Natural killer cell treated with Interleukin-12 subunit alpha and Interleukin-12 subunit beta and Interleukin-15 and Interleukin-18, amount 100 ng/mL, for 72 hours (primary cell): Measurements from ENCODE around the gene PCDHB6. TPM values are rescaled to one million over a fixed set of nuclear protein-coding genes. Genes with fewer than 3 reads are reported as not detected.
"Not testable (repeated sequence)": the region's sequence is repeated elsewhere in the genome, so short reads cannot be mapped to it uniquely, and the experiment has no call there.

ENCODE experiments used
- ATAC-seq, 2 donors: fragments of 150-1000 bp; cut with Tn5 transposase in 1 of 2; sonication (Bioruptor Pico), chemical (Tn5 transposase) in 1 of 2; 2 replicates each; pipeline ENCODE4 v1.10.0; 2021
- DNase-seq: peaks from one replicate; pipeline ENCODE4 v3.0.0; 2022; ENCODE audit warnings: low spot score
- H3K27ac Mint-ChIP-seq, 2 donors: 1 replicate in 1 of 2; 2 replicates in 1 of 2; pipeline ENCODE4 v1.8.0; 2022; ENCODE audit warnings: mixed read lengths in 2 of 2, mild to moderate bottlenecking in 1 of 2, moderate library complexity in 1 of 2
- H3K27me3 Mint-ChIP-seq, 2 donors: 1 replicate in 1 of 2; 2 replicates in 1 of 2; pipeline ENCODE4 v1.8.0; 2022; ENCODE audit warnings: mixed read lengths in 2 of 2
- H3K36me3 Mint-ChIP-seq: one replicate; pipeline ENCODE4 v1.8.0; 2022; ENCODE audit warnings: mixed read lengths
- H3K4me1 Mint-ChIP-seq, 2 donors: 1 replicate in 1 of 2; 2 replicates in 1 of 2; pipeline ENCODE4 v1.8.0; 2022; ENCODE audit warnings: low read depth in 2 of 2, mixed read lengths in 2 of 2, mild to moderate bottlenecking in 1 of 2
- H3K4me3 Mint-ChIP-seq: one replicate; pipeline ENCODE4 v1.8.0; 2022; ENCODE audit warnings: mixed read lengths
- H3K9me3 Mint-ChIP-seq: 2 replicates; pipeline ENCODE4 v1.8.0; 2022; ENCODE audit warnings: mixed read lengths
- total RNA-seq, 2 donors: library from RNA; stranded (reverse); gene quantifications; one replicate each; pipeline ENCODE4 v1.2.3, GENCODE V29; 2022

PCDHB6 gene
- total RNA-seq, 2 donors from 2014 or later, result not detected

DNA sequence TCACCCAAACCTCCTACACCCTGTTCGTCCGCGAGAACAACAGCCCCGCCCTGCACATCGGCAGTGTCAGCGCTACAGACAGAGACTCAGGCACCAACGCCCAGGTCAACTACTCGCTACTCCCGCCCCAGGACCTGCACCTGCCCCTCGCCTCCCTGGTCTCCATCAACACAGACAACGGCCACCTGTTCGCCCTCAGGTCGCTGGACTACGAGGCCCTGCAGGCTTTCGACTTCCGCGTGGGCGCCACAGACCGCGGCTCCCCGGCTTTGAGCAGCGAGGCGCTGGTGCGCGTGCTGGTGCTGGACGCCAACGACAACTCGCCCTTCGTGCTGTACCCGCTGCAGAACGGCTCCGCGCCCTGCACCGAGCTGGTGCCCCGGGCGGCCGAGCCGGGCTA is 51.3 kb downstream of the PCDHB6 start:
- not testable (repeated sequence) for H3K4me3 Mint-ChIP-seq, H3K4me1 Mint-ChIP-seq, H3K27ac Mint-ChIP-seq, ATAC-seq, H3K9me3 Mint-ChIP-seq, DNase-seq
- Mint-ChIP-seq H3K27me3 (peaks cover 5 to 27% of the 10 kb centered on the region in 2 donors), H3K36me3 (peaks cover 22% of the 10 kb centered on the region)

DNA sequence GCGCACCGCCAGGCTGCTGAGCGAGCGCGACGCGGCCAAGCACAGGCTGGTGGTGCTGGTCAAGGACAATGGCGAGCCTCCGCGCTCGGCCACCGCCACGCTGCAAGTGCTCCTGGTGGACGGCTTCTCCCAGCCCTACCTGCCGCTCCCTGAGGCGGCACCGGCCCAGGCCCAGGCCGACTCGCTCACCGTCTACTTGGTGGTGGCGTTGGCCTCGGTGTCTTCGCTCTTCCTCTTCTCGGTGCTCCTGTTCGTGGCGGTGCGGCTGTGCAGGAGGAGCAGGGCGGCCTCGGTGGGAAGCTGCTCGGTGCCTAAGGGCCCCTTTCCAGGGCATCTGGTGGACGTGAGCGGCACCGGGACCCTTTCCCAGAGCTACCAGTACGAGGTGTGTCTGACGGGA is 51.8 kb downstream of the PCDHB6 start:
- H3K27ac Mint-ChIP-seq, DNase-seq: not testable (repeated sequence)
- peaks cover 5 to 24% of the 10 kb centered on the region in 2 donors for H3K27me3 Mint-ChIP-seq

More for the DNA sequence above, 51.8 kb downstream of the PCDHB6 start:
- H3K9me3 Mint-ChIP-seq, H3K4me3 Mint-ChIP-seq, H3K4me1 Mint-ChIP-seq, ATAC-seq: not testable (repeated sequence)
- H3K36me3 Mint-ChIP-seq, result peaks cover 16% of the 10 kb centered on the region

Other genes with a start within 250 kb of the PCDHB6 start
- gene PCDHAC1, start 223.8 kb upstream of the PCDHB6 start, total RNA-seq, result not detected
- not detected for gene PCDHAC2, start 183.6 kb upstream of the PCDHB6 start, total RNA-seq
- not detected for gene PCDHB1, start 98.7 kb upstream of the PCDHB6 start, total RNA-seq
- not detected for gene PCDHB2, start 55.4 kb upstream of the PCDHB6 start, total RNA-seq
- gene PCDHB3, start 49.6 kb upstream of the PCDHB6 start, total RNA-seq, result not detected
- gene PCDHB4, start 28.2 kb upstream of the PCDHB6 start, total RNA-seq, result not detected
- not detected for gene PCDHB5, start 14.9 kb upstream of the PCDHB6 start, total RNA-seq
- gene PCDHB7, start 22.6 kb downstream of the PCDHB6 start, total RNA-seq, result not detected
- gene PCDHB8, start 27.7 kb downstream of the PCDHB6 start, total RNA-seq, result not detected
- not detected for gene PCDHB16, start 32.3 kb downstream of the PCDHB6 start, total RNA-seq
- under 1 TPM in 1 of 2 donors, not detected in 1; 0.17 TPM for gene PCDHB9, start 37.1 kb downstream of the PCDHB6 start, total RNA-seq
- not detected for gene PCDHB10, start 42.3 kb downstream of the PCDHB6 start, total RNA-seq
- gene PCDHB11, start 49.6 kb downstream of the PCDHB6 start, total RNA-seq, result not detected
- not detected for gene PCDHB12, start 58.7 kb downstream of the PCDHB6 start, total RNA-seq
- gene PCDHB13, start 63.9 kb downstream of the PCDHB6 start, total RNA-seq, result under 1 TPM in 1 of 2 donors, not detected in 1; 0.10 TPM
- gene PCDHB14, start 73.3 kb downstream of the PCDHB6 start, total RNA-seq, result not detected
- not detected for gene PCDHB15, start 95.3 kb downstream of the PCDHB6 start, total RNA-seq
- gene SLC25A2, start 154.0 kb downstream of the PCDHB6 start, total RNA-seq, result 1 to 10 TPM in 1 of 2 donors, under 1 TPM in 1; 0.67 to 2.2 TPM
- 10 to 100 TPM; 52.5 to 63.5 TPM for gene TAF7, start 170.7 kb downstream of the PCDHB6 start, total RNA-seq
- under 1 TPM in 1 of 2 donors, not detected in 1; 0.07 TPM for gene PCDHGA1, start 180.5 kb downstream of the PCDHB6 start, total RNA-seq
- not detected for gene PCDHGA2, start 188.7 kb downstream of the PCDHB6 start, total RNA-seq
- gene PCDHGA3, start 193.8 kb downstream of the PCDHB6 start, total RNA-seq, result not detected
- under 1 TPM; 0.12 to 0.17 TPM for gene PCDHGB1, start 200.0 kb downstream of the PCDHB6 start, total RNA-seq
- under 1 TPM; 0.48 to 0.50 TPM for gene PCDHGA4, start 205.0 kb downstream of the PCDHB6 start, total RNA-seq
- under 1 TPM; 0.47 to 0.76 TPM for gene PCDHGB2, start 209.9 kb downstream of the PCDHB6 start, total RNA-seq
- gene PCDHGA5, start 214.1 kb downstream of the PCDHB6 start, total RNA-seq, result under 1 TPM; 0.33 to 0.36 TPM
- gene PCDHGB3, start 220.2 kb downstream of the PCDHB6 start, total RNA-seq, result under 1 TPM; 0.71 to 0.81 TPM
- gene PCDHGA6, start 223.8 kb downstream of the PCDHB6 start, total RNA-seq, result under 1 TPM; 0.40 to 0.73 TPM
- under 1 TPM; 0.10 to 0.25 TPM for gene PCDHGA7, start 232.7 kb downstream of the PCDHB6 start, total RNA-seq
- under 1 TPM; 0.29 to 0.39 TPM for gene PCDHGB4, start 237.6 kb downstream of the PCDHB6 start, total RNA-seq
- gene PCDHGA8, start 242.6 kb downstream of the PCDHB6 start, total RNA-seq, result under 1 TPM; 0.19 to 0.20 TPM
- gene PCDHGB5, start 247.9 kb downstream of the PCDHB6 start, total RNA-seq, result 1 to 10 TPM; 1.7 to 2.8 TPM